Measurements from ENCODE around the gene CYB561D1. TPM values are rescaled to one million over a fixed set of nuclear protein-coding genes. Genes with fewer than 3 reads are reported as not detected.

CYB561D1 gene
- total RNA-seq, 1 donor from 2014 or later: 4.2 TPM

GRCh38 chr1:109487261-109487660 is 6.6 kb upstream of the CYB561D1 start:
- H3K27me3 ChIP-seq (ENCODE audit: control insufficient read depth in 3 of 3, insufficient read depth in 3 of 3, low read length in 3 of 3): no peaks in the 10 kb centered on the region
- H3K4me1 ChIP-seq (ENCODE audit: control insufficient read depth in 3 of 3, insufficient read depth in 3 of 3, low read length in 3 of 3): peaks cover 31 to 58% (median 34%) of the 10 kb centered on the region in 3 donors
- H3K27ac ChIP-seq (ENCODE audit: low read depth, low read length): no peak overlapping the region
- no peak overlapping the region for H3K4me3 ChIP-seq (ENCODE audit: low read length in 3 of 3)
- no peak overlapping the region for H3K9ac ChIP-seq (ENCODE audit: low read depth in 1 of 3, low read length in 3 of 3)
- H3K9me3 ChIP-seq (ENCODE audit: control insufficient read depth in 3 of 3, low read length in 3 of 3): no peaks in the 10 kb centered on the region
- H3K36me3 ChIP-seq (ENCODE audit: control insufficient read depth in 3 of 3, insufficient read depth in 3 of 3, low read length in 3 of 3): peaks cover 54 to 55% (median 54%) of the 10 kb centered on the region in 3 donors

GRCh38 chr1:109488201-109488600 is 5.7 kb upstream of the CYB561D1 start:
- no peak overlapping the region for H3K4me3 ChIP-seq (ENCODE audit: low read length in 3 of 3)
- H3K27me3 ChIP-seq (ENCODE audit: control insufficient read depth in 3 of 3, insufficient read depth in 3 of 3, low read length in 3 of 3): no peaks in the 10 kb centered on the region
- H3K4me1 ChIP-seq (ENCODE audit: control insufficient read depth in 3 of 3, insufficient read depth in 3 of 3, low read length in 3 of 3): peaks cover 26 to 54% (median 28%) of the 10 kb centered on the region in 3 donors
- no peaks in the 10 kb centered on the region for H3K9me3 ChIP-seq (ENCODE audit: control insufficient read depth in 3 of 3, low read length in 3 of 3)
- no peak overlapping the region for H3K9ac ChIP-seq (ENCODE audit: low read depth in 1 of 3, low read length in 3 of 3)
- H3K27ac ChIP-seq (ENCODE audit: low read depth, low read length): no peak overlapping the region
- peaks cover 54 to 55% (median 54%) of the 10 kb centered on the region in 3 donors for H3K36me3 ChIP-seq (ENCODE audit: control insufficient read depth in 3 of 3, insufficient read depth in 3 of 3, low read length in 3 of 3)

DNA sequence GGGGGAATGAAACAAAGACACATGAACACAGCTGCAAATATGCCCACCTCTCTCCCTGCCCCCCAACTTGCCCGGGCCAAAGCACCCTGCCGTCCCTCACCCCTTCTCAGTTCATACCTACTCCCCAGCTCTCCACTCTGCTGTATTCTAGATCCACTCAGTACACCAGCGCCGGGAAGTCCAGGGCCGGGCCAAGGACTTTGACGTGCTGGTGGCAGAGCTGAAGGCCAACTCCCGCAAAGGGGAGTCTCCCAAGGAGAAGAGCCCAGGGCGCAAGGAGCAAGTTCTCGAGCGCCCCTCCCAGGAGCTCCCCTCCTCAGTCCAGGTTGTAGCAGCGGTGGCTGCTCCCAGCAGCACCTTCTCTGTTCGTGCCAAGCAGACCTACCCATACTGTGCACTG is 5.2 kb upstream of the CYB561D1 start:
- no peaks in the 10 kb centered on the region for H3K27me3 ChIP-seq (ENCODE audit: control insufficient read depth in 3 of 3, insufficient read depth in 3 of 3, low read length in 3 of 3)
- peaks cover 54 to 56% (median 55%) of the 10 kb centered on the region in 3 donors for H3K36me3 ChIP-seq (ENCODE audit: control insufficient read depth in 3 of 3, insufficient read depth in 3 of 3, low read length in 3 of 3)
- H3K4me1 ChIP-seq (ENCODE audit: control insufficient read depth in 3 of 3, insufficient read depth in 3 of 3, low read length in 3 of 3): peaks cover 28 to 55% (median 29%) of the 10 kb centered on the region in 3 donors
- H3K9ac ChIP-seq (ENCODE audit: low read depth in 1 of 3, low read length in 3 of 3): no peak overlapping the region
- H3K27ac ChIP-seq (ENCODE audit: low read depth, low read length): no peak overlapping the region
- no peaks in the 10 kb centered on the region for H3K9me3 ChIP-seq (ENCODE audit: control insufficient read depth in 3 of 3, low read length in 3 of 3)
- H3K4me3 ChIP-seq (ENCODE audit: low read length in 3 of 3): no peak overlapping the region

DNA sequence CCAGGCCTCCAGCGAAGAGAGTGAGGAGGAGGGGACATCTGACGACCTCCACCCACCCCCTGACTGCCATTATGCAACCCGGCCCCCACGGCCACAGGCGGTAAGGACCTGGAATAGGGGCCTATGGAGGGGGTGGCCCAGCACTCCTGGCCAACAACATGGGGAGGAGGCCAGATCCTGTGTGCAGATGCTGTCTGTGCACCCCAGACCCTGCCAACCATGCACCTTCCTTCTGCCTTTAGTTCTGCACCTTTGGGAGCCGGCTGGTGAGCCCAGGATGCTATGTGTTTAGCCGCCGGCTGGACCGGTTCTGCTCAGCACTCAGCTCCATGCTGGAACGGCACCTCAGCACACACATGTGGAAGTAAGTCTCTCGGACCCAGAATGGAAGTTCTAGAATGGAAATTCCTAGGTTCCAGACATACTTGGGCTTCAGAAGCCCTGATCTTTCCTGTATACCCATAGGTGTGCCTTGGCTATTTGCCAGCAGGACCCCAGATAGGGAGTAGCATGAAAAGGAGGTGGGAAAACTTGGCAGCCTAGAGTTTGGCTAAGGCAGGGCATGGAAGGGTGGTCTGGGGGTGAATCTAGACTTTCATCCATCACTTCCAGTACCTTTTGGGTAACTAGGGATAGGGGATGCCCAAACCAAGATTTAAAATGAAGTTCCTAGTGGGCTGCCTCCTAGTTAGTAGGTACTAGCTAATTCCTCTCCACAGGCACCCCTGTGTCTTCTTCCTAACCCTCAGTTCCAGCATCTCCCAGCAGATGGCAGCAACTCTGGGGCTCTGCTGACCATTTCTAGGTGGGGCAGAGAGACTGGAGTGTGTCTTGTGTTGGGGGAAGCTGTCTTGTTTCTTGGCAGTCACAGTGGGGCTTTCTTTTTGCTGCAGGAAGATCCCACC is 3.6 kb upstream of the CYB561D1 start:
- Histone ChIP-seq H3K27ac (ENCODE audit: low read depth, low read length) (no peak overlapping the region), H3K27me3 (ENCODE audit: control insufficient read depth in 3 of 3, insufficient read depth in 3 of 3, low read length in 3 of 3) (no peaks in the 10 kb centered on the region), H3K9ac (ENCODE audit: low read depth in 1 of 3, low read length in 3 of 3) (peak overlapping the region in 2 of 3 donors; percentile 2 to 33), H3K4me1 (ENCODE audit: control insufficient read depth in 3 of 3, insufficient read depth in 3 of 3, low read length in 3 of 3) (peaks cover 28 to 57% (median 32%) of the 10 kb centered on the region in 3 donors), H3K9me3 (ENCODE audit: control insufficient read depth in 3 of 3, low read length in 3 of 3) (no peaks in the 10 kb centered on the region), H3K36me3 (ENCODE audit: control insufficient read depth in 3 of 3, insufficient read depth in 3 of 3, low read length in 3 of 3) (peaks cover 54 to 59% (median 55%) of the 10 kb centered on the region in 3 donors), H3K4me3 (ENCODE audit: low read length in 3 of 3) (no peak overlapping the region)

DNA sequence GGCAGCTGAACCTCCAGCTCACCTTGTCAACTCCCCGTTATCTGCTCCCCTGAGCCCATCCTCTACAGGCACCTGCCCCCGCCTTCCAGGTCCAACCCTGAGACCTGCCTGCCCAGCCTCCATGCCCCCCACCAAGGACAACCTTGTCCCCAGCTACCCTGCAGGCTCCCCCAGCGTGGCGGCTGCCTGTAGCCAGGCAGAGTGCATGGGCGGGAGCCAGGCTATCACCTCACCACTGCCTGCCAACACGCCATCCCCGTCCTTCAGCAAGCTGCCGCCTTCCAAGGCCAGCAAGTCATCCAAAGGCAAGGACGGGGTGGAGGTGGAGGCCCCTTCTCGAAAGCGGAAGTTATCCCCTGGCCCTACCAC is 3.0 kb upstream of the CYB561D1 start:
- Histone ChIP-seq H3K36me3 (ENCODE audit: control insufficient read depth in 3 of 3, insufficient read depth in 3 of 3, low read length in 3 of 3) (peaks cover 57 to 64% (median 60%) of the 10 kb centered on the region in 3 donors), H3K9ac (ENCODE audit: low read depth in 1 of 3, low read length in 3 of 3) (peak overlapping the region in 2 of 3 donors; percentile 2 to 33), H3K27ac (ENCODE audit: low read depth, low read length) (no peak overlapping the region)

GRCh38 chr1:109491372-109491771 is 2.5 kb upstream of the CYB561D1 start:
- H3K27ac ChIP-seq (ENCODE audit: low read depth, low read length): no peak overlapping the region
- no peaks in the 10 kb centered on the region for H3K9me3 ChIP-seq (ENCODE audit: control insufficient read depth in 3 of 3, low read length in 3 of 3)
- no peak overlapping the region for H3K4me3 ChIP-seq (ENCODE audit: low read length in 3 of 3)
- peaks cover 28 to 49% (median 32%) of the 10 kb centered on the region in 3 donors for H3K4me1 ChIP-seq (ENCODE audit: control insufficient read depth in 3 of 3, insufficient read depth in 3 of 3, low read length in 3 of 3)
- H3K36me3 ChIP-seq (ENCODE audit: control insufficient read depth in 3 of 3, insufficient read depth in 3 of 3, low read length in 3 of 3): peaks cover 58 to 66% (median 59%) of the 10 kb centered on the region in 3 donors
- H3K9ac ChIP-seq (ENCODE audit: low read depth in 1 of 3, low read length in 3 of 3): no peak overlapping the region
- no peaks in the 10 kb centered on the region for H3K27me3 ChIP-seq (ENCODE audit: control insufficient read depth in 3 of 3, insufficient read depth in 3 of 3, low read length in 3 of 3)

More for the DNA sequence above, 3.0 kb upstream of the CYB561D1 start:
- Histone ChIP-seq H3K27me3 (ENCODE audit: control insufficient read depth in 3 of 3, insufficient read depth in 3 of 3, low read length in 3 of 3) (no peaks in the 10 kb centered on the region), H3K4me1 (ENCODE audit: control insufficient read depth in 3 of 3, insufficient read depth in 3 of 3, low read length in 3 of 3) (peaks cover 28 to 53% (median 32%) of the 10 kb centered on the region in 3 donors), H3K9me3 (ENCODE audit: control insufficient read depth in 3 of 3, low read length in 3 of 3) (no peaks in the 10 kb centered on the region), H3K4me3 (ENCODE audit: low read length in 3 of 3) (no peak overlapping the region)

GRCh38 chr1:109492779-109493178 is 1.1 kb upstream of the CYB561D1 start:
- Histone ChIP-seq H3K27ac (ENCODE audit: low read depth, low read length) (no peak overlapping the region), H3K9ac (ENCODE audit: low read depth in 1 of 3, low read length in 3 of 3) (peak overlapping the region in 1 of 3 donors; percentile 85), H3K4me1 (ENCODE audit: control insufficient read depth in 3 of 3, insufficient read depth in 3 of 3, low read length in 3 of 3) (peaks cover 28 to 48% (median 32%) of the 10 kb centered on the region in 3 donors), H3K36me3 (ENCODE audit: control insufficient read depth in 3 of 3, insufficient read depth in 3 of 3, low read length in 3 of 3) (peaks cover 59 to 69% (median 61%) of the 10 kb centered on the region in 3 donors), H3K9me3 (ENCODE audit: control insufficient read depth in 3 of 3, low read length in 3 of 3) (no peaks in the 10 kb centered on the region), H3K27me3 (ENCODE audit: control insufficient read depth in 3 of 3, insufficient read depth in 3 of 3, low read length in 3 of 3) (no peaks in the 10 kb centered on the region), H3K4me3 (ENCODE audit: low read length in 3 of 3) (no peak overlapping the region)

DNA sequence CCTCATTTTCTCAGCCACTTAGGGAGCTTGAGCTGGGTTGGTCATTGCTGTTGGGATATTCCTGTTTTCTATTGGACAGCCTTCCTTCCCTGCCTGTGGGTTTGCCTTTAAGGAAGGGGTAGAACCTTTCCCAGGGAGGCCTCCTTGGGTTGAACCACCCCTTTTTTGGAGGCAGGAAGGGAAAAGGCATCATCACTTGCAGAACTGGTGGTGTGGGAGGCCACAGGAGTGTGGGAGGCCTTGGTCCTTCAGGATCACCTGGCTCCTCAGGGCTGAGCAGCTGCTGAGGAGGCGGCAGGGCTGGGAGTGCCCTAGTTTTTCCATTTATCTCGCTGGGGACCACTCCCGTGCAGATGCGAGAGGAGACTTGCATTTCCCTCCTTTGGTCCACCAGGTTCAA is 667 bp upstream of the CYB561D1 start:
- peak overlapping the region in 2 of 3 donors; percentile 44 to 99 for H3K4me3 ChIP-seq (ENCODE audit: low read length in 3 of 3)
- H3K9ac ChIP-seq (ENCODE audit: low read depth in 1 of 3, low read length in 3 of 3): peak overlapping the region in 2 of 3 donors; percentile 59 to 85
- H3K27ac ChIP-seq (ENCODE audit: low read depth, low read length): peak overlapping the region; percentile 64
- H3K4me1 ChIP-seq (ENCODE audit: control insufficient read depth in 3 of 3, insufficient read depth in 3 of 3, low read length in 3 of 3): peaks cover 31 to 51% (median 32%) of the 10 kb centered on the region in 3 donors
- H3K27me3 ChIP-seq (ENCODE audit: control insufficient read depth in 3 of 3, insufficient read depth in 3 of 3, low read length in 3 of 3): no peaks in the 10 kb centered on the region
- peaks cover 54 to 68% (median 58%) of the 10 kb centered on the region in 3 donors for H3K36me3 ChIP-seq (ENCODE audit: control insufficient read depth in 3 of 3, insufficient read depth in 3 of 3, low read length in 3 of 3)
- H3K9me3 ChIP-seq (ENCODE audit: control insufficient read depth in 3 of 3, low read length in 3 of 3): no peaks in the 10 kb centered on the region

GRCh38 chr1:109495738-109496137 is 1.8 kb downstream of the CYB561D1 start:
- no peak overlapping the region for H3K4me3 ChIP-seq (ENCODE audit: low read length in 3 of 3)
- no peak overlapping the region for H3K9ac ChIP-seq (ENCODE audit: low read depth in 1 of 3, low read length in 3 of 3)
- no peak overlapping the region for H3K27ac ChIP-seq (ENCODE audit: low read depth, low read length)
- H3K9me3 ChIP-seq (ENCODE audit: control insufficient read depth in 3 of 3, low read length in 3 of 3): no peaks in the 10 kb centered on the region
- peaks cover 40 to 52% (median 48%) of the 10 kb centered on the region in 3 donors for H3K36me3 ChIP-seq (ENCODE audit: control insufficient read depth in 3 of 3, insufficient read depth in 3 of 3, low read length in 3 of 3)
- H3K4me1 ChIP-seq (ENCODE audit: control insufficient read depth in 3 of 3, insufficient read depth in 3 of 3, low read length in 3 of 3): peaks cover 35 to 61% (median 35%) of the 10 kb centered on the region in 3 donors
- H3K27me3 ChIP-seq (ENCODE audit: control insufficient read depth in 3 of 3, insufficient read depth in 3 of 3, low read length in 3 of 3): no peaks in the 10 kb centered on the region
